Spleen (tissue), 7 donors: ENCODE measurements around the gene CDK2AP2.

ENCODE experiments used
- CTCF ChIP-seq, 11 experiments: fragments of 200-600 bp in 7 of 11; fragments of 450-650 bp in 4 of 11; sonication (generic) in 4 of 11; IDR thresholded peaks in 8 of 11; conservative IDR thresholded peaks in 3 of 11; 1 replicate in 7 of 11; 2 replicates in 4 of 11; pipeline versions ENCODE4 v1.4.0 to v1.8.0; 2016 to 2021; ENCODE audit warnings: antibody characterized with exemption in 11 of 11, inconsistent platforms in 4 of 11, mild to moderate bottlenecking in 1 of 11
- POLR2A ChIP-seq, 3 donors: fragments of 450-650 bp; IDR thresholded peaks; one replicate each; pipeline ENCODE4 v1.5.1; 2017; ENCODE audit warnings: antibody characterized with exemption in 3 of 3, mild to moderate bottlenecking in 1 of 3
- POLR2AphosphoS5 ChIP-seq, 3 donors: sonication (generic); formaldehyde crosslinking; IDR thresholded peaks; one replicate each; pipeline ENCODE4 v1.5.1; 2017; ENCODE audit warnings: antibody characterized with exemption in 3 of 3
- donor health status: DM: no; HTN: no; CAD: no; lungs with moderate emphysema.
- donor health status: DM: no; HTN: no; CAD: no.
- donor health status: DM: no; HTN: no; CAD: no.

DNA sequence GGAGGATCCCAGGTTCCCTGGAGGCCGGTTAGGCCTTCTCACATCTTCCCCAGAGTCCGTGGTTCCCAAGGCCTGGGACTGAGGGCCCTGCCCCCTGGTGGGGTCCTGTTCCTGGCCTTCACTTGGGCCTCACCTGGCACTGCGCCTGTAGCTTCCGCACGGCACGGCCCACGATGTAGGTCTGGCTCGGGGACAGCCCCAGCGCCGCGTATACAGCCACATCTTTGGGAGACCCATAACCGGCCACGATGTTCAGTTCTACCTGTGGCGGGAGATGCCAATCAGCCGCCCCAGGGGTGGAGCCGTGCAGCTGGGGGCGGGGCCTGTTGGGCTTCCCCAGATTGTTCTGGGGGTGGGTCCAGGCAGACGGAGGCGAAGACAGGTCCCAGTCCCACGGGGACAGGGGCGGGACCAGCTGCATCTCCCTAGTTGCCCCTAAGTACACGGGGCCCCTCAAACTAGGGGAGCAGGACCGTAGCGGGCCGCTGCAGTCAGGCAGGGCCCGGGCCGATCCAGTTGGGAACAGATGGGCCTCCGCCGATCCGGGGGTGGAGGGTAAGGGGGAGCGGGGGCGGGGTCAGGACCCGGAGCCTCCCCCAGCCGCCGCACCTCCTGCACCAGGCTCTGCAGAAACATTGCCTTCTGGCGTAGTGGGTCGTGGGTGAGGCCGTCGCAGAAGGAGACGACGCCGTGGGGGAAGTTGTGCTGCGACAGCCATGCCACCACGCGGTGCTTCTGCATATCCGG, 15.0 kb downstream of the CDK2AP2 start:
- peak; percentile 21 to 64 (median 29) for TF ChIP-seq POLR2AphosphoS5 (IDR thresholded peaks at IDR 0.05)
- no peak for TF ChIP-seq CTCF (IDR thresholded peaks at IDR 0.05 in 8 of 11, conservative IDR thresholded peaks at IDR 0.05 in 3 of 11)
- no peak for TF ChIP-seq POLR2A (IDR thresholded peaks at IDR 0.05)
